SU-DHL-6 (cell line): ENCODE measurements around the gene ZNF488.

Experiments used
- H2AFZ ChIP-seq: fragments of 200-600 bp; sonication (generic); 2 replicates; pipeline ENCODE4 v1.6.1; 2014; ENCODE audit warnings: low read depth, mild to moderate bottlenecking, moderate library complexity, mixed read lengths, antibody characterized with exemption, low read length; ENCODE audit not compliant: severe bottlenecking
- H3F3A ChIP-seq: fragments of 200-600 bp; shearing (Covaris generic); 2 replicates; pipeline ENCODE4 v1.6.0; 2016; ENCODE audit warnings: antibody characterized with exemption, mild to moderate bottlenecking; ENCODE audit not compliant: insufficient read depth
- H3K27ac ChIP-seq: fragments of 200-600 bp; sonication (generic); 2 replicates; pipeline ENCODE4 v1.5.1; 2016; ENCODE audit warnings: low read depth, mild to moderate bottlenecking, low read length, moderate library complexity, mixed read lengths
- H3K27me3 ChIP-seq: fragments of 200-600 bp; sonication (generic), shearing (Covaris generic); 2 replicates; pipeline ENCODE4 v1.6.0; 2014; ENCODE audit warnings: mild to moderate bottlenecking, low read length
- H3K36me3 ChIP-seq: fragments of 200-600 bp; sonication (generic); 2 replicates; pipeline ENCODE4 v1.6.1; 2014; ENCODE audit warnings: mild to moderate bottlenecking, low read length, mixed read lengths
- H3K4me2 ChIP-seq: fragments of 300-600, 200-600 bp; shearing (Covaris generic), sonication (generic); 2 replicates; pipeline ENCODE4 v1.6.0; 2014; ENCODE audit warnings: low read length, low read depth, mild to moderate bottlenecking; ENCODE audit not compliant: poor library complexity, severe bottlenecking
- H3K4me3 ChIP-seq: fragments of 200-600 bp; sonication (generic); 2 replicates; pipeline ENCODE4 v1.5.1; 2014; ENCODE audit warnings: antibody characterized with exemption, low read length, mild to moderate bottlenecking, mixed read lengths; ENCODE audit not compliant: insufficient read depth, poor library complexity, severe bottlenecking
- H3K79me2 ChIP-seq: fragments of 200-600 bp; sonication (generic); 2 replicates; pipeline ENCODE4 v1.6.1; 2014; ENCODE audit warnings: mild to moderate bottlenecking, low read length, moderate library complexity; ENCODE audit not compliant: insufficient read depth
- H3K9ac ChIP-seq: fragments of 200-600 bp; sonication (generic); 2 replicates; pipeline ENCODE4 v1.7.0; 2014; ENCODE audit warnings: mild to moderate bottlenecking, low read length
- H3K9me2 ChIP-seq: fragments of 200-600 bp; sonication (generic); replicated peaks from 2 replicates; pipeline ENCODE4 v1.6.1; 2014; ENCODE audit warnings: low read length; ENCODE audit not compliant: insufficient read depth
- H3K9me3 ChIP-seq: fragments of 200-600 bp; sonication (generic); 2 replicates; pipeline ENCODE4 v1.6.1; 2014; ENCODE audit warnings: low read length, mixed read lengths; ENCODE audit not compliant: insufficient read depth
- H4K20me1 ChIP-seq: fragments of 200-600 bp; sonication (generic); 2 replicates; pipeline ENCODE4 v1.6.1; 2014; ENCODE audit warnings: low read depth, mild to moderate bottlenecking, antibody characterized with exemption, low read length, moderate library complexity, mixed read lengths
- CTCF ChIP-seq: fragments of 200-600 bp; sonication (generic); IDR thresholded peaks from one replicate; pipeline ENCODE4 v1.5.1; 2017; ENCODE audit warnings: antibody characterized with exemption, mild to moderate bottlenecking, low read length, moderate library complexity; ENCODE audit not compliant: insufficient read depth, poor library complexity, severe bottlenecking
- EZH2phosphoT487 ChIP-seq: fragments of 200-600 bp; sonication (generic), shearing (Covaris generic); conservative IDR thresholded peaks from 2 replicates; pipeline ENCODE4 v1.6.1; 2018; ENCODE audit warnings: mild to moderate bottlenecking, antibody characterized with exemption, low read length, moderate library complexity, mixed read lengths

The ZNF488 gene

DNA sequence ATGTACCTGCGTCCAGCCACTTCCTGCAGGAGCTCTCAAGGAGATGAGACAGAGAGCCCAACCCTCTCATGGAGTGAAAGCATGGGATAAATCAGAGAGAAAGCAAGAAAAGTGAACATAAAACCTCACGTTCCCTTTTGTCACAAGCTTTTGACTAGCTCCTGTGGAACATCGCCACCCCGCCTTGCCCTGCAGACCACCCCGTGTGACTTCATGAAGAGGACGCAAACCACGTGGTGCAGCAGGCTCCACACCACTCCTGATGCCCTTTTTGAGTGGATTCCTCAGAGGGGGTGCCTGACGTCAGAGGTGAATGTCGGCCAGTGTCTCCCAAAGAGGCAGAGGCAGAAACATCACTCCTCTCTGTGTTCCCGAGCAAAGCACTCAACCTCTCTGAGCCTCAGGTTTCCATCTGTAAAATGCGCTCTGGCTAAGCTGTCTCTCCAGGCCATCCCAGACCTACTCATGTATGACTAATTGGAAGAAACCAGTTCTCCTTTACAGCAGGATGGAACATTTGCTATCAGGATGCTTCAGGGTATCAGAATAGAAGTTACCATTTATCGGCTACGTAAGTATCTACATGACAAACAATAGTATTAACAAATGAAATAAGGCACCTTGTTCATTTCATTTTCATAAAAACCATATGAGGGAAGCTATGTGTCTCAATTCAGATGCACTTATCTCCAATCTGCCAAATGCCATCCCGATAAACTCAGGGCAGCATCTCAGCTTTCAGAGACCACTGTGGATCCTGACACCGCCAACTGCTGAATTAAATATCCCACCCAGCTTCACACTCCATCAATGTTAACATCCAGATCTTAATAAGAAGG lies 5.3 kb downstream of the ZNF488 start:
- Histone ChIP-seq H2AFZ (no peak overlapping the region), H3K27ac (no peak overlapping the region), H3K36me3 (no peaks in the 10 kb centered on the region), H3K79me2 (no peaks in the 10 kb centered on the region), H3K4me2 (no peak overlapping the region), H3K27me3 (no peaks in the 10 kb centered on the region), H3F3A (no peaks in the 10 kb centered on the region), H3K4me3 (no peak overlapping the region), H3K9me2 (no peaks in the 10 kb centered on the region), H3K9ac (no peak overlapping the region), H3K9me3 (no peaks in the 10 kb centered on the region), H4K20me1 (no peaks in the 10 kb centered on the region)
- TF ChIP-seq CTCF (no peak), EZH2phosphoT487 (no peak)

DNA sequence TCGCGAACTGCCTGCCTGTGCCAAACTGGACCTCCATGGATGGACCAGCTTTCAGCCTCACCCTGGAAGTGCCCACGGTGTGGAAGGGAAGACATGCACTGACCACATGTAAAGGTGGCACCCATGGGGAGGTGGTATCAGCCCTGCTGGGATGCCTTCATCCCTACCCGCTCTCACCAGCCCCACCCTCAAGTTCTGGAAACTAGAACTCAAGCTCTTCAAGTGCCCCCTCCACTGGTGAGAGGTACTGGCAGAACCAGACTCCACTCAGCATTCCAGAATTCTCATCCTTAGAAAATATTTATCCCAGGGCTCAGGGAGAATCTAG lies 5.9 kb downstream of the ZNF488 start:
- no peaks in the 10 kb centered on the region for H4K20me1 ChIP-seq
- H3K9ac ChIP-seq = no peak overlapping the region
- H3K27ac ChIP-seq = no peak overlapping the region
- H3K27me3 ChIP-seq = no peaks in the 10 kb centered on the region
- H3K4me2 ChIP-seq = no peak overlapping the region
- no peaks in the 10 kb centered on the region for H3K36me3 ChIP-seq
- H3K9me2 ChIP-seq = no peaks in the 10 kb centered on the region
- H3K4me3 ChIP-seq = no peak overlapping the region
- TF ChIP-seq CTCF = no peak
- no peak for TF ChIP-seq EZH2phosphoT487
- H3F3A ChIP-seq = no peaks in the 10 kb centered on the region
- H3K79me2 ChIP-seq = no peaks in the 10 kb centered on the region
- no peaks in the 10 kb centered on the region for H3K9me3 ChIP-seq
- H2AFZ ChIP-seq = no peak overlapping the region

DNA sequence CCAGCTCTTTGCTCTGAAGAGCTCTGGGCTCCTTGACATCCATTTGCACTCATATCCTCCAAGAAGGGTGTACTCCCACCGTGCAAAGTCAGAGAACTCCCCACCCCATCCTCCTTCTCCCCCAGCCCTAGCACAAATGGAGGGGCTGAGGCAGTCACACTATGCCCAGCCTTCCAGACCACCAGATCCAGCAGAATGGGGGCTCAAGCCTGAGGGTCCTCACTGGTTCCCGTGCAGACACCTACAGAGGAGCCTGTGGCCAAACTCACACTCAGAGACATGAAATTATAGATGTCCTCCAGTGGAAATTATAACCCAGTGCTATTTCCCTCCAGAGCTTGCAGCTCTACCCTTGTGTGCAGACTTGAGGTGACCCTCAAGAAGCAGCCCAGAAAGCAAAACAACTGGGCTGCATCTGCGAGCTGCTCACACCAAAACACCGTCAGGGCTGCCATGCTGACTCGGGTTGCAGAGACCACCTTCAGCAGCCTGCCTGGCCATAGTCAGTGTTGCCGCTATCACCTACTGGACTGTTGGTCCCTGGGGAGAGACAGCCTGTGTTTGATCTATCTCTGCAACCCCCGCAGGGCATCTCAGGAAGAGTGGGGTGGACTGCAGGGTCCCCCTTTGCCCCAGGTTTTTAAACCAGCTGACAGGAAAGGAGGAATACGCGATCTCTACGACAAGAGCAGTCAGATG lies 7.4 kb downstream of the ZNF488 start:
- H3K9ac ChIP-seq = no peak overlapping the region
- no peaks in the 10 kb centered on the region for H3K9me2 ChIP-seq
- H3K79me2 ChIP-seq = no peaks in the 10 kb centered on the region
- no peaks in the 10 kb centered on the region for H3K36me3 ChIP-seq
- H3K4me2 ChIP-seq = no peak overlapping the region
- TF ChIP-seq CTCF = no peak
- TF ChIP-seq EZH2phosphoT487 = no peak
- no peaks in the 10 kb centered on the region for H4K20me1 ChIP-seq
- H3K27me3 ChIP-seq = no peaks in the 10 kb centered on the region
- no peak overlapping the region for H3K4me3 ChIP-seq
- no peak overlapping the region for H3K27ac ChIP-seq
- no peak overlapping the region for H2AFZ ChIP-seq
- H3K9me3 ChIP-seq = no peaks in the 10 kb centered on the region
- no peaks in the 10 kb centered on the region for H3F3A ChIP-seq
